Panc1 (cell line): Measurements from ENCODE around the gene CDH23. TPM values are rescaled to one million over a fixed set of nuclear protein-coding genes. Genes with fewer than 3 reads are reported as not detected.

Source experiments
- ATAC-seq: fragments of 200-7000 bp; cut with Tn5 transposase; 2 replicates; pipeline ENCODE4 v1.9.1; 2020; ENCODE audit warnings: mild to moderate bottlenecking, moderate library complexity
- BruUV-seq: library from RNA; stranded (reverse); fragments of 400-500 nt; replicated peaks from 2 replicates; lab custom pipeline; 2021; lab: Mats Ljungman, UMichigan
- CTCF ChIA-PET: fragments of 300-600 bp; sonication (Branson Sonifier 250); formaldehyde crosslinking; loops from one replicate; lab custom pipeline; 2022; ENCODE audit warnings: antibody characterized with exemption; lab: Charles Lee
- POLR2A ChIA-PET: fragments of 300-600 bp; sonication (Branson Sonifier 250); formaldehyde crosslinking; loops from one replicate; lab custom pipeline; 2022; ENCODE audit warnings: antibody characterized with exemption; lab: Charles Lee
- DNase-seq: peaks from one replicate; pipeline ENCODE4 v3.0.0-alpha.2; 2010; ENCODE audit warnings: low read depth, low spot score
- H3K27ac ChIP-seq: 2 replicates; pipeline ENCODE4 v1.5.1; 2011; ENCODE audit warnings: mild to moderate bottlenecking, low read length, inconsistent platforms
- H3K27me3 ChIP-seq: fragments of 200-500 bp; sonication (Bioruptor generic); 2 replicates; pipeline ENCODE4 v1.6.0; 2014; ENCODE audit warnings: low read length, inconsistent platforms; ENCODE audit not compliant: control insufficient read depth, insufficient read depth
- H3K36me3 ChIP-seq: fragments of 200-500 bp; sonication (Bioruptor generic); 2 replicates; pipeline ENCODE4 v1.5.1; 2014; ENCODE audit warnings: inconsistent platforms, mild to moderate bottlenecking, low read length, moderate library complexity; ENCODE audit not compliant: control insufficient read depth, insufficient read depth
- H3K4me1 ChIP-seq: 2 replicates; pipeline ENCODE4 v1.5.1; 2011; ENCODE audit warnings: inconsistent platforms, mild to moderate bottlenecking, low read length, moderate library complexity; ENCODE audit not compliant: control insufficient read depth, insufficient read depth
- H3K4me3 ChIP-seq, 2 experiments: 2 replicates each; pipeline ENCODE4 v1.5.1; 2011 to 2012; ENCODE audit warnings: low read depth in 2 of 2, low read length in 2 of 2, mild to moderate bottlenecking in 2 of 2, inconsistent platforms in 1 of 2, moderate library complexity in 1 of 2
- H3K9me3 ChIP-seq: fragments of 200-500 bp; sonication (Bioruptor generic); 2 replicates; pipeline ENCODE4 v1.5.1; 2014; ENCODE audit warnings: low read depth, mild to moderate bottlenecking, inconsistent platforms, low read length, moderate library complexity; ENCODE audit not compliant: control insufficient read depth, insufficient read depth
- CTCF ChIP-seq: fragments of 450-650 bp; IDR thresholded peaks from 2 replicates; pipeline ENCODE4 v1.5.1; 2017; ENCODE audit warnings: mild to moderate bottlenecking
- POLR2AphosphoS5 ChIP-seq: IDR thresholded peaks from 2 replicates; pipeline ENCODE4 v1.6.1; 2012; ENCODE audit warnings: mild to moderate bottlenecking, low read depth, low read length, moderate library complexity
- REST ChIP-seq, 2 experiments: IDR thresholded peaks; 2 replicates each; pipeline ENCODE4 v1.6.1; 2011 to 2012; ENCODE audit warnings: low read depth in 2 of 2, control low read depth in 1 of 2, low read length in 1 of 2, mild to moderate bottlenecking in 1 of 2, moderate library complexity in 1 of 2; ENCODE audit not compliant: insufficient read depth in 1 of 2
- SIN3A ChIP-seq: IDR thresholded peaks from 2 replicates; pipeline ENCODE4 v1.6.1; 2012; ENCODE audit warnings: low read depth, mild to moderate bottlenecking, low read length, moderate library complexity, borderline replicate concordance; ENCODE audit not compliant: insufficient read depth
- TCF7L2 ChIP-seq: IDR thresholded peaks from 2 replicates; pipeline ENCODE4 v1.6.1; 2011; ENCODE audit warnings: mild to moderate bottlenecking, low read depth, low read length, inconsistent platforms
- in situ Hi-C: cut with HindIII; loops from 2 replicates; pipeline ENCODE4 v1.10.0; 2016; ENCODE audit warnings: low sequenced_read_pairs, low pct_unique_long_range_greater_than_20kb
- intact Hi-C: fragments of 100-400 bp; cut with micrococcal nuclease; formaldehyde crosslinking; loops from one replicate; pipeline ENCODE4 v1.10.0; 2022; ENCODE audit not compliant: unreplicated experiment
- total RNA-seq: library from RNA; stranded (reverse); gene quantifications from one replicate; pipeline ENCODE4 v1.2.1, GENCODE V29; 2021; ENCODE audit not compliant: unreplicated experiment

CDH23 gene
- total RNA-seq, 1 experiment from 2014 or later = 2.7 TPM

- no peak for ATAC-seq
- BruUV-seq = no TSS peak
- in situ Hi-C loops (no loop called here), intact Hi-C loops (no loop called here)
- peaks cover 100% of the 10 kb centered on the region for H3K4me1 ChIP-seq
- no peaks in the 10 kb centered on the region for H3K27me3 ChIP-seq
- no peaks in the 10 kb centered on the region for H3K9me3 ChIP-seq
- CTCF ChIA-PET = interaction anchor here (0.6 to 1.3 kb wide), 2 partner anchors 24 to 54 kb away, joined by 4 to 9 read pairs; no protein-coding TSS in a partner anchor
- peak overlapping the region; percentile 92 for H3K27ac ChIP-seq
- POLR2A ChIA-PET = interaction anchor here (0.6 kb wide), 1 partner anchor 22 kb away, joined by 7 read pairs; no protein-coding TSS in a partner anchor
- H3K4me3 ChIP-seq = no peak overlapping the region
- no peak for DNase-seq
- H3K36me3 ChIP-seq = 0 out of 2 replicates have a peak, but pooled peaks cover 3% of the 10 kb centered on the region
- TF ChIP-seq CTCF (no peak), POLR2AphosphoS5 (no peak), TCF7L2 (no peak)
Measured at GRCh38 chr10:71842422-71842821, 445.7 kb downstream of the CDH23 start.

- Histone ChIP-seq H3K27me3 (no peaks in the 10 kb centered on the region), H3K4me3 (peak overlapping the region in 1 of 2 experiments; percentile 4; a peak in 2 of 4 replicates), H3K36me3 (0 out of 2 replicates have a peak, but pooled peaks cover 3% of the 10 kb centered on the region), H3K4me1 (peaks cover 100% of the 10 kb centered on the region), H3K9me3 (no peaks in the 10 kb centered on the region), H3K27ac (peak overlapping the region; percentile 92)
- no TSS peak for BruUV-seq
- intact Hi-C loops (no loop called here), in situ Hi-C loops (no loop called here)
- no peak for TF ChIP-seq CTCF
- TF ChIP-seq SIN3A = no peak
- no peak for TF ChIP-seq REST (IDR thresholded peaks at IDR 0.05; ENCODE audit: insufficient read depth in 1 of 2, low read depth in 2 of 2, low read length in 1 of 2)
- no peak for TF ChIP-seq POLR2AphosphoS5
- TF ChIP-seq TCF7L2 = no peak
- POLR2A ChIA-PET = interaction anchor here (0.6 kb wide), 2 partner anchors 22 to 272 kb away, joined by 3 to 7 read pairs; no protein-coding TSS in a partner anchor
- no peak for DNase-seq
- CTCF ChIA-PET = interaction anchor here (0.6 to 1.8 kb wide), 2 partner anchors 24 to 53 kb away, joined by 4 to 9 read pairs (median 4); no protein-coding TSS in a partner anchor
- ATAC-seq = no peak
Measured at GRCh38 chr10:71842856-71843686, 446.4 kb downstream of the CDH23 start.
